DOHH2 (cell line): ENCODE measurements around the gene AQP1.

Experiments used
- EZH2phosphoT487 ChIP-seq: fragments of 200-600 bp; sonication (generic); IDR thresholded peaks from 2 replicates; pipeline ENCODE4 v1.6.1; 2017; ENCODE audit warnings: borderline replicate concordance, mild to moderate bottlenecking, antibody characterized with exemption, low read length, moderate library complexity, mixed read lengths
- TF ChIP-seq, protein P1 (sequence below): fragments of 200-600 bp; sonication (generic); IDR thresholded peaks from one replicate; pipeline ENCODE4 v1.5.1; 2014; ENCODE audit warnings: antibody characterized with exemption, mild to moderate bottlenecking, low read depth, low read length; ENCODE audit not compliant: poor library complexity, severe bottlenecking

DNA sequence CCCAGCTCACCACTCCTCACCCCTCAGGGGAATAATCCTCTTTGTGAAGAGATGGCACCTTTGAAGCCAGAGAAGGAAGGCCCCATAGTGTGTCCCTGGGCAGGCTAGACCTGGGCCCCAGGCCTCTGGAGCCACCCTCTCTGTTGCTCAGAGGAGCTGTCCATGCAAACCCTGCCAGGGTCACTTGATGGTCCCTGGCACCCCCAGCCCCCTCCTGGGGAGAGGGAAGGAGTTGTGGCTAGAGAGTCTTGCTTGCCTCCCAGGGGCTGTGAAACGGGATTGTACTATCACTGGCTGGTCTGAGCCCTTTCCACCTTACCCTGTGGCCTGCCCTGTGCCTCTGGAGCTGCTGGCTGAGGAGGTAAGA lies 57.9 kb downstream of the AQP1 start:
- TF ChIP-seq, protein P1, sequence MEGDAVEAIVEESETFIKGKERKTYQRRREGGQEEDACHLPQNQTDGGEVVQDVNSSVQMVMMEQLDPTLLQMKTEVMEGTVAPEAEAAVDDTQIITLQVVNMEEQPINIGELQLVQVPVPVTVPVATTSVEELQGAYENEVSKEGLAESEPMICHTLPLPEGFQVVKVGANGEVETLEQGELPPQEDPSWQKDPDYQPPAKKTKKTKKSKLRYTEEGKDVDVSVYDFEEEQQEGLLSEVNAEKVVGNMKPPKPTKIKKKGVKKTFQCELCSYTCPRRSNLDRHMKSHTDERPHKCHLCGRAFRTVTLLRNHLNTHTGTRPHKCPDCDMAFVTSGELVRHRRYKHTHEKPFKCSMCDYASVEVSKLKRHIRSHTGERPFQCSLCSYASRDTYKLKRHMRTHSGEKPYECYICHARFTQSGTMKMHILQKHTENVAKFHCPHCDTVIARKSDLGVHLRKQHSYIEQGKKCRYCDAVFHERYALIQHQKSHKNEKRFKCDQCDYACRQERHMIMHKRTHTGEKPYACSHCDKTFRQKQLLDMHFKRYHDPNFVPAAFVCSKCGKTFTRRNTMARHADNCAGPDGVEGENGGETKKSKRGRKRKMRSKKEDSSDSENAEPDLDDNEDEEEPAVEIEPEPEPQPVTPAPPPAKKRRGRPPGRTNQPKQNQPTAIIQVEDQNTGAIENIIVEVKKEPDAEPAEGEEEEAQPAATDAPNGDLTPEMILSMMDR, result no peak
- TF ChIP-seq EZH2phosphoT487, result no peak
